HG02885 (cell line): Measurements from ENCODE around the gene AHRR.
"Not testable (repeated sequence)": the region's sequence is repeated elsewhere in the genome, so short reads cannot be mapped to it uniquely, and the experiment has no call there.

Experiments used
- ATAC-seq: cut with Tn5 transposase; IDR thresholded peaks from one replicate; pipeline ENCODE4 v1.9.1; 2021; ENCODE audit warnings: mild to moderate bottlenecking; ENCODE audit not compliant: unreplicated experiment, poor library complexity

Gene AHRR

DNA sequence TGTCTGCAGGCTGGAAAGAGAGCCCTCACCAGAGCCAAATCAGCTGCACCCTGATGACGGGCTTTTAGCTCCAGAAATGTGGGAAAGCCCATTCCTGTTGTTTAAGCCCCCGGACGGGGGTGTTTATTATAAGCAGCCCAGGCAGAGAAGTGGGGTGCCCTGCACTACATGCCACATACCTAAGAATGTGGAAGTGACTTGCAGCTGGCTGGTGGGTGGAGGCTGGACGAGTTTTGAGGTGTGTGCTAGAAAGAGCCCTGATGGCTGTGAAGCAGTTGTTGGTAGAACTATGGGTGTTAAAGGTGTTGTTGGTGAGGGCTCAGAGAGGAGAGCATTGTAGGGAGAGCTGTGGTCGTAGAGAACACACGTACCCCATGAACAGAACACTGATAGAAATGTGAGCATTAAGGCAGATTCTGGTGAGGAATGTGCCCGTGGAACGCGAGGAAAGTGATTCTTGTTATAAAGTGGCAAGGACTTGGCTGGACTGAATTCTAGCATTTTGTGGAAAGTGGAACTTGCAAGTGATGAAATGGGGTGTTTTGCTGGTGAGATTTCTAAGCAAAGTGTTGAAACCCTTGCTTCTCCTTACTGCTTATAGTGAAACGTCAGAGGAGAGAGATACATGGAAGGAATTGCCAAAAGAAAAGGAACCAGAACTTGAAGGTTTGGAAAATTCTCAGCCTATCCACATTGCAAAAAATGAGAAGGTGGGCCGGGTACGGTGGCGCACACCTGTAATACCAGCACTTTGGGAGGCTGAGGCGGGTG, 38.9 kb downstream of the AHRR start:
- no peak for ATAC-seq

DNA sequence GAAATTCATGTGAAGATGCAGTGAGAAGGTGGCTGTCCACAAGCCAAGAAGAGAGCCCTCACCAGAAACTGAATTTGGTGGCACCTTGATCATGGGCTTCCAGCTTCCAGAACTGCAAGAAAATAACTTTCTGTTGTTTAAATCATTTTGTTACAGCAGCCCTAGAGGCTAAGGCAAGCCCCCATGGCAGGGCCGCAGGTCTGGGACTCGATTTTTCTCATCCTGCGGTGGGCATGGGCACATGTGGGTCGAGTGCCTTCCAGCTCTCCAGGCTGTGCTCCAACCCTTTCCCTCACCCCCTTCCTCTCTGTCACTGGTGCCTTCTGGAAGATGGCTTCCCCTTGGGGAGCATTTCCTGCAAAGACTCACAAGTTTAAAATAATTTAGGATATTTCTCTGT, 40.7 kb downstream of the AHRR start:
- no peak for ATAC-seq

DNA sequence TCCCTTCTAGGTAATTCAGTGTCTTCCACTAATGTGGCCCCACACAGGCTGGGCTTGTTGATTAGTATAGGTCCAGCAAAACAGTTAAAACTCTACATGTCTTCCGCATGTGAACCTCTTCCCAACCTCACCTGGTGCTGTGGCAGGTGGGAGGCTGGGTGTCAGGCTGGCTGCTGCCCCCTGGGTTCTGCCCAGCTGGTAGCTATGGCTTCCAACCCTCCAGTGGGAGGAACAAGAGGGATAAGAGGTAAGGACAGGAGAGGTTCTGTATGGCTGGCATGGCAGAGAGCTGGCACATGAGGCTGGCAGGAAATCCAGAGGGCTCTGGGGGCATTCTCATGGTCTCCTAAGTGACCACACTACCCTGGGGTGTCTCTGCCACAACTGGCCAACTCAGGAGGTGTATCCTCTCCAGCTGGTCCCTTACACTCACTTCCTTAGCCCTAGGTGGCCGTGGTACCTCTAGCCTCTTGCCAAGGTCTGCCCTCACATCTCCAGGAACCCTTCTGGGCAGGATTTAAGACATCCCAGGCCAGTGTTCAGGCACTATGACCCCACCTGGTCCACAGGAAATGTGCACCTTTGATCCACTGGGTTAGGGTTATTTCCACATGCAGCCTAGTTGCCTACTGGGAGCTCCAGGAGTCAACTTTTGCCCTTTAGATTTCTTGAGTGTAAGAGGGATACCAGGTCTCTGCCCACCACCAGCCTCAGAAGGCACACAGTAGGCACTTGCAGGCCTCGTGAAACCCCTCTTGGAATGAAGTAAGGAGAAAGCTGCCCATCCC, 41.7 kb downstream of the AHRR start:
- ATAC-seq = no peak

DNA sequence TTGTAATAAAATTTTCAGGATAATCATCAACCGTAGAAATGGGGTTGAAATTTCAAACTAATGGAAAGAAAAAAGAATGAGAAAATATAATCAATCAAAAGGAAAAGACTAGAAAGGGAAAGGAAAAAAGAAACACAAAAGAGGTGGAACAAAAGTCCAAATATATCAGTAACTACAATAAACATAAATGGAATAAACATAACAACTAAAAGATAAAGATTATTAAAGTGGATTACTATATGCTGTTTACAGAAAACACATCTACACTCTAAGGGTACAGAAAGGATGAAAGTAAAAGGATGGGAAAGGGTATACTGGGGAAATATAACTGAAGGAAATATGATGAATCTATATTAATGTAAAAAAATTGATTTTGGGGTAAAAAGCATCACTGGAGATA, 43.0 kb downstream of the AHRR start:
- no peak for ATAC-seq

DNA sequence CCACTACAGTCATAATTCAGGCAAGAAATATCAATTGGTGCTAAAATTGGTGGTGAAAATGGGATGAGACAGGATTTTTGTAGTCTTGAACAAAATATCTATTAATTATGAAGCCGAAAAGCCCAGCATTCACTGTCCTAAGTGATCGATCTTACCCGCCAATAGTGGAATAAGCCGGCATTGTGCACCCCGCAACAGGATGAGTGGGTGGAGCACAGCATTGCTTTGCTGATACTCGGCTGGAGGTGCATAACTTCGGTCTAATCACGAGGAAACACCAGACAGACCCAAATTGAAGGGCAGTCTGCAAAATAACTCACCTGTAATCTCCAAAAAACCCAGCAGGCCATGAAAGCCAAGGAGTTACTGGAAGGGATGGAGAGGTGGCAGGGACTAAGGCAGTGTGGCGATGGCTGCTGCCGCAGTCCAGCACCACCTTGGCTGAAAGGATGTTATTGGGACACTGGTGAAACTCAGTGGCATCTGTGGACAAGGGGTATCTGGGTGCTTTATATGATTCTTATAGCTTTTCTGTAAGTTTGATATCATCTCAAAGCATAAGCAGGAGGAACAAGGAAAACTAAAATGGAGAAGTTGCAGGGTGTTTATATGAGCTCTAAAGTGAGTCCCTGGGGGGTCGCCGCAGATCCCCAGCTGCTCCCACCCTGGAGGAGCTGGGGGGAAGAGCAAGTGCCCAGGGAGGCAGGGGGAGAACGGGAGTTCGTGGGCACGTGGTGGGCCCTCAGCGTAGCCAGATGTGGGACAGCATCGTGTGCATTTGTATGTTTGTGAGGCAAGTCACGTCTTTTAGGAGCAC, 45.2 kb downstream of the AHRR start:
- no peak for ATAC-seq

DNA sequence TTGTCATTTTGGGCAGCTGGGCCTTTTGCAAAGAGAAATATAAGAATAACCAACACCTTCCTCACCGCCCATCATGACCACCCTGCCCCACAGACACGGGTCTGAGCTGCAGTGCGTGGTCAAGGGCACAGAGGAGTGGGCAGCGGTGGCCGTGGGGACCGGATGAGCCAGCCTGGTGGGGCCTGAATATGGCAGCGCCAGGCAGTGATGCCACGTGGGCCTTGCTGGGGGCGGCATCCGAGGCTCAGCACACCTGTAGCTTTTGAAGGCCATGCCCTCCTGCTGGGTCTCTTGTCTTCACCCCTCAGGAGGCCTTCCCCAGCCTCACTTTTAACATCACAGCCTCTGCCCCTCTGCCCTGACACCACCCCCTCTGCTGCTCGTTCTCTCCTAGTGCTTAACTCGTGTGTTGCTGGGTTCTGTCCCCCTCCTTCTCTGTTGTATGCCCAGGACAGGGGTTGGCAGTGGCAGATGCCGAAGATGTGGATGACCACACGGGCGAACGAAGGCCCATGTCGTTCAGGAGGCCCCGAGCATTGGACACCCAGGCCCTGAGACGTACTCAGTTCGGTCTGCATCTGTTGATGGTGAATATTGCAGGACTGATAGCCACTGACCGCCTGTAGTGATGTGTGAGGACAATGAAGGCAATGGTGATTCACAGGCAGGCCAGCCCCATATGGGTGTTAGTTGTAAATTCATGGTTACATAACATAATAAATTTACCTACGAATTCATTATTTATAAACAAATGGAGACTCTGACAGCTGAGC, 46.0 kb downstream of the AHRR start:
- no peak for ATAC-seq

DNA sequence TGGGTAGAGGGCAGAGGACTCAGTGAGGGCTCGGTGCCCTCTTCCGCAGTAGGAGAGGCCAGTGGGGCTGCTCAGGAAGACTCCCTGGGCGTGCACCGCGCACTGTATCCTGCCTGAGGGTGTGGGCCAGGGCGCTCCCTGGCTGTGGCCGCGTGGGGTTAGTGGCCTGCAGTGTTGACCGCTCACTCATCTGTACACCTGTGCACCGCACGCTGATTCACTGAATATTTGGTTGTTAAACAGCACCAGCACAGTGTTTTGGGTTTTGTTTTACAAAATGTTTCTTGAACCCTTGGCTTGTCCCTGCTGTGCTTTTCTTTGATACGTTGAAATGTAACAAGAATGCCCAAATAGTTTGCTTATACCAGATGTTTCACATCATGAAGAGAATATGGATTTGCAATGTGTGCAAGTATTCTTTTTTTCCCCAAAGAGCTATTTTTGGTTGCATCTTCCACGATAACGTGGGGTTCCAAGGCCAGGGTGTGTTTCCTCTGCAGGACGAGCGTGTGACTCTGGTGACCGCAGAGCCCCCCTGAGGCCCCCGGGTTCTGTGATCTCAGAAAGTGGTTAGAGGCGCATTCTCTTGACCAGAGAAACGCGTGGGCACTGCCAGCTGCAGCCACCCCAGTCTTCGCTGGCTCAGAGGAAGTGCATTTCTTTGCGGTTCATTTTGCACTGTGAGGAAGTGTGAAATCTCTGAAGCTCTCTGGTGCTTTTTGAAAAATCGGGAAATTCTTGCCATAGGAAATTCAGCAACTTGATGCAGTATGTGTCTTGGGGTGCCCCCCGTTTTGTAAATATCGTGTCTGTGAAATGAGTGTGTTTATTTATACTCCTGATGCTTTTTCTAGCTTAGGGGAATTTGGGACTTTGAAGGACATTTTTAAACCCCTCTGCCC, 46.9 kb downstream of the AHRR start:
- peak; percentile 67 for ATAC-seq

DNA sequence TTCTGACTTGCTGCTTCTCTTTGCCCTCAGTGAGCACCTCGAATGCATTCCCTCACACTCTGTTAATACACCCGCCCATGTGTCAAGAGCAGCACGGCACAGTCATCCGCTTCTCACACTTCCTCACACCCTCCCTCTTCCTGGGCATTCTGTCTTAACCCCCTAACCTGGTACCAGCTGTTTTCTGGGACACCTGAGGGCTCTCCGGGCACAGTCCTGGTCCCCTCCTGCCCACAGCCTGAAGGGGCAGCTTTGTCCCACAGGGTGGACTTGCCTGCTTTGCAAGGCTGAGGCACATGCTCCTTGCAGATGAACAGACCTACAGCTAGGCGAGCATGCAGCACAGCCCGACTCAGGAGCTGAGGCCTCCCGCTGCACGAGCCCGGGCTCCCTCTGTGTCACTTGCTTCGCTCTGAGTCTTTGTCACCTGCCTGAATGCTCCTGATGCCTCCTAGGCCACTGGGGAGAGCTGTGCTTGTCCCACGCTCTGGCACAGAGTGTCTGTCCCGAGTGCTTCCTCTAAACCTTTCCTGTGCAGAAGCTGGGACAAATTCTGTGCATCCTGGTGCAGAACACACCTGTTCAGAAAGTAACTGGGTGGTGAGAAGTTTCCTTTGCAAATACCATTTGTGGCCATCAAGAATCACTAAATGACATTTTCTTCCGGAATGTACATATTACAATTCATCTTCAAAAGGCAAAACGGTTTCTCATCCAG, 47.8 kb downstream of the AHRR start:
- ATAC-seq = peak; percentile 25

DNA sequence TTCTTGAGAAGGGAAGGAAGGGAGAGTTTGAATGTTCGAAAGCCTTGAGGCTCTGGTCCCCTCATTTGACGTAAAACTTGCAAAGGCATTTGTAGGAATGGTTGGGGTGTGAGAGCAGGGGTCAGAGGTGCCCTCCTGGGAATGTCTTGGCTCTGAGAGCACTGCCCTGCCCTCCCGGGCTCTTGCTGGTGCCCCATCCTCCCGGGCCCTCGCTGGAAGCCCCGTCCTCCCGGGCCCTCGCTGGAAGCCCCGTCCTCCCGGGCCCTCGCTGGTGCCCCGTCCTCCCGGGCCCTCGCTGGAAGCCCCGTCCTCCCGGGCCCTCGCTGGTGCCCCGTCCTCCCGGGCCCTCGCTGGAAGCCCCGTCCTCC, 48.3 kb downstream of the AHRR start:
- ATAC-seq = not testable (repeated sequence)

DNA sequence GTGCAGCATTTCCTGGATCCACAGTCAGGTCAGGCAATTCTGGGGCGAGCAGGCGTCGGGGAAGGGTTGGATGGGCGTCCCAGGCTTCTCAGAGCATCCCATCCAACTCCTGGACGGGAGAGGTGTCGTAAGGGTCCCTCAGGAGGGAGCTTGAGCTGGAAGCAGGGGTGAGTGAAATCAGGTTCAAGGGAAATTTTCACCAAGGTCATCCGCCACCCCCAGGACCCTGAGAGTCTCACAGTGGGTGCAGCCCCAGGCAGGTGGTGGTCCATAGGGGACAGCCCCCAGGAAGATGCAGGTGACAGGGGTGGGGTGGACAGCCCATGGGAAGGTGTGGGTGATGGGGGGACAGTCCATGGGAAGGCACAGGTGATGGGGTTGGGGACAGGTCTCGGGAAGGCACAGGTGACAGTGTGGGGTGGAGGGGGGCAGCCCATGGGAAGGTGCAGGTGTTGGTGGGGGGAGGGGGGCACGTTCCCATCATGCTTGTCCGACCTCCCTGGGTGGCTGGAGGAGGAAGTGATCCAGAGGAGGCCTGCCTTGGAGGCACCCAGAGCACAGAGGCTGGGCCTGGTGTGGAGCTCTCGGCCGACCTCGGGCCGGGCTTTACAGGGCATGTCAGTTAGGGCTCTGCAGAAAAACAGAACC, 48.9 kb downstream of the AHRR start:
- no peak for ATAC-seq

DNA sequence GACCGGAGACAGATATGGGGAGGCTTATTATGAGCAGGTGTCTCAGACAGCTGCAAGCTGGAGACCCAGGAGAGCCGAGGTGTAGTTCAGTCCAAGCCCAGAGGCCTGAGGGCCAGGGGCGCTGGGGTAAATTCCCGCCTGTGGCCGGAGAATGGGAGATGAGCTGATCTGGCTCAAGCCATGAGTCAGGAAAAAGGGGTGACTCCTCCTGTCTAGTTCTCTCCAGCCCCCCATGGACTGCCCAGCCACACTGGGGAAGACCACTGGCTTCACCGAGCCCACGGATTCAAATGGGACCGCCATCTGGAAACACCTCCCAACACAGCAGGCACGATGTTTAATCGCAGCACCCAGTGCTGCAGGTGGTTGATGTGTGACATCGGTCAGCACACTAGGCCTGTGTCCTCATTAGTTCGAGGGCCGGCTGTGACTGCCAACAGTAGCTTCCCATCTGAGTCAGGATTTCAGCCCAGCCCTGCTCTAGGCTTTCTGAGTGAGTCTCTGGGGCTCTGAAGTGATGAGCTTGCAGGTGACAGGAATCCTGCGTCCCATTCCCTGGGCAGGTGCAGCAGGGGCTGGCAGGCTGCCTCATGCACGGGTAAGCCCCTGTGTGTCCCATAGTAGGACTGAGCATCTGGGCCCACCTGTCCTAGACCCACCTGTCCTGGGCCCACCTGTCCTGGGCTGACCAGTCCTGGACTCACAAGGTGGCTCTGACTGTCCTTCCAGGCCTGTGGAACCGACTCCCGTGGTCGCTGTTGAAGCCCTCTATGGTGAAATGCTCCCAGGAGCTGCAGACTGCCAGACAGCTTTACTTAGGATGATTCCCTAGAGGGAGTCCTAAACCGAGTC, 49.7 kb downstream of the AHRR start:
- no peak for ATAC-seq

DNA sequence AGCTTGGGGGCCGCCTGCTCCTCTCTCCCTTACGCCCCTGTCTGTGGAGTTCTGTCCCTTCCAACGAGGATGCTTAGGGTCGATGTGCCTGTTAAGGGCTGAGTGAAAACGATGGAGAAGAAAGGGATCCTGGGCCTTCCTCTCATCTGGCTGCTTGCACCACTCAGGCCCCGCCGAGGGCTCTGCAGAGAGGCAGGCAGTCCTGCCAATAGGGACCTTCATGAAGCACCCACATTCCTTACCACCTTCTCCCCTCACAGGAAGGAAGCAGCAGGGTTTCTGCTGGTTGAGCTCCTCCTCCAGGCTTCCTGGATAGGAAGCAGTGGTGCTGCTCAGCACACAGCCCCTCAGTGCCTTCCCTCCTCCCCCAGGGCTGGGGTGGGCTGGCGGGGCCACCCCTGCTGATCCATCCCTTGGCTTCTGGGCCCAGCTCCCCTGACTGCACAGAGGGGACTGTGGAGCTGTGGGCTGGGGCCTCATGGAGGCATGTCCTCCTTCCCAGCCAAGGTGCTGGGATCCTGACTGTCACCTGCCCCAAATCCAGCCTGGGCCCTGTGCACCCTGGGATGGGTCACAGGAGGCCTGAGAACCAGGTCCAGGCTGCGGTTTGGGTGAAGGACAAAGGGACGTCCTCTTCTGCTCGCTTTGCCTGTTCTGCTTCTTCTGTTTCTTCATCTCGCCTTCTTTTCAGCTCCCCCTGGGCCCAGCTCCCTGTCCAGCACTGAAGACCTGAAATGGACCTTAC, 50.5 kb downstream of the AHRR start:
- no peak for ATAC-seq

DNA sequence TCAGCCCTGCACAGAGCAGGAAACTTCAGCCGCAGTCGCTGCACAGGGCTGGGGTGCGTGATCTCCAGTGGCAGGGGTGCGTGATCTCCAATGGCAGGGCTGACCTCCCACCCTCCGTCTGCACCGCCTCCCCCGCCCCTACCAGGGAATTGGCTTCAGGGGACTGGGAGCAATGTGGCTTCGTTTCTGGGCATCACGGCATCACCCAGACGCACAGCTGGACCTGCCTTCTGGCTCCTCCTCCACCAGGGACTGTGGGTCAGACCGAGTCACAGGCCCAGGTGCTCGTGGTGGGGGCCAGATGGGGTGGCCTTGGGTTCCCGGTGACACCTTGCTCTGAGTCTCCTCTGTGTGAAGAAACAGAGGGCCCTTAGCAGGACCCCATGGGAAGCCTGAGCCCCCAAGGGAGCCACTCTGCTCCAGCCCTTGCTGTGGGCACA, 51.1 kb downstream of the AHRR start:
- ATAC-seq = no peak

DNA sequence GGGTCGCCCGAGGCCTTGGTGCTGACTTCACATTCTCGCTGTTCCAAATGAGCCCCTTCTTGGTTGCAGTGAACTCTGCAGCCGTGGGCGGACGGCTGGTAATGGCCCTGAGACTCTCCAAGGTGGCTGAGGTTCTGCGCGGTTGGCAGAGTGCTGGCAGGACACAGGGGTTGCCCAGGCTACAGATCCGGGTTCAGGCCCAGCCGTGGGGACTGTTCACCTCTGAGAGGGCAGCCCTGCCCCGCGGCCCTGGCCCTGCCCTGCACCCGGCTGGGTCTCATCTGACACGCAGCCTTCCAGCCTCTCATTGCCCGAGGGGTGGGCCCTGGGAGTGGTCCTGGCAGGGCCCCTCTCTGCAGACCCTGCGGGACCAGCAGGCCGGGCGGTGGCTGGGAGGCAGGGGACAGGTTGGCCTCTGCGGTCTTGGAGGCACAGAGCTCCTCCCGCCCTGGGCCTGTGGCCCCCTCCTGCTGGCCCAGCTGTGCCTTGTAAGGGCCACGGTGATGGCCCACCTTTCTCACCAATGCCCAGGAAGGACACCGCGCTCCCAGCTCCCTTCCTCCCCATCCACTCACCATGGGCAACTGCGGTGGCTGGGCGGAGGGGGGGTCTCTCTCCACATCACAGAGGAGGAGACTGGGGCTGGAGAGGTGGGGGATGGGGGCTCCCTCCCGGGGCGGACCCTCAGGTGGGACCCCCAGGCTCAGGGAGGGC, 51.6 kb downstream of the AHRR start:
- peak; percentile 7 for ATAC-seq

DNA sequence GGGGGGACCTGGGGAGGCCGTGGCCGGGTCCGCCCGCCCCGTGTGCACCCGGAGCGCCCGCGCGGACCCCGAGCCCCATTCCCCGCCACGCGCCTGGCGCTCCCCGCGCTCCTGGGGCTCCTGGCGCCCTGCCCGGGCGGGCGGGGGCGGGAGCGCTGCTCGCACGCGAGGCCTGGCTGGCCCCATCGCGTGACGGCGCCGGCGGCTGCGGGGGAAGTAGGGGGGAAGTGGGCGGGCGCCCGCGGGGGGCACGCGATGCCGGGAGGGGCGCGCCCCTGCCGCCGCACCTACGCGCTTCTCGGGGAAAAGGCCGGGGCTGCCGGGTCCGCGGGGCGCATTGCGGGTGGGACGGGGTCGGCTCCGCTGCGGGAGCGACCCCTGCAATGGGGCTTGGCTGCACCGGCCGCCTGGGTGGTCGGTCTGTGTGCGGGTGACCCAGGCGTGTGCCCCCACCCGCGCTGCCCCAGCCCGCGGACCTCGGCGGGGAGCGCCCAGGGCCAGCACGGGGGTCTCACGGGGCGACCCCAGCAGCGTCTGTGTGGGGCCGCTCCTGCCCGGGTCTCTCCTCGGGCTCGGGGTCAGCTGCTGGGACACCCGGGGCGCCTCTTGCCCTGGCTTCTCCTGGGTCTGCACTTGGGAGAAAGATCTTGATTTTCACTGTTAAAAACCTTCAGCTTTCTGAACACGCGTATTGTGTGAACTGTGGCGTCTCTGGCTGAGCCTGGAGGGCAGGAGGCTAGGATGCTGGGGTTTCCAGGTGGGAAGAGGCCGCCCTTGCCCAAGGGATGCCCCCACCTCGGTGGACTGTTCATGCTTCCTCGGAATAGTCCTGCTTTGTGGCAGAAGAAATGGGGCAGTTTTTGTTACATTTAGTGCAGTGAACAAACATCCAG, 52.4 kb downstream of the AHRR start:
- peak; percentile 38 for ATAC-seq
